NCI-H146 (cell line): ENCODE data around the gene ZGRF1.
"Not testable (repeated sequence)": the region's sequence is repeated elsewhere in the genome, so short reads cannot be mapped to it uniquely, and the experiment has no call there.

Experiments
- DNase-seq: peaks from one replicate; lab custom pipeline; 2025; lab: John Stamatoyannopoulos, UW

The ZGRF1 gene

DNA sequence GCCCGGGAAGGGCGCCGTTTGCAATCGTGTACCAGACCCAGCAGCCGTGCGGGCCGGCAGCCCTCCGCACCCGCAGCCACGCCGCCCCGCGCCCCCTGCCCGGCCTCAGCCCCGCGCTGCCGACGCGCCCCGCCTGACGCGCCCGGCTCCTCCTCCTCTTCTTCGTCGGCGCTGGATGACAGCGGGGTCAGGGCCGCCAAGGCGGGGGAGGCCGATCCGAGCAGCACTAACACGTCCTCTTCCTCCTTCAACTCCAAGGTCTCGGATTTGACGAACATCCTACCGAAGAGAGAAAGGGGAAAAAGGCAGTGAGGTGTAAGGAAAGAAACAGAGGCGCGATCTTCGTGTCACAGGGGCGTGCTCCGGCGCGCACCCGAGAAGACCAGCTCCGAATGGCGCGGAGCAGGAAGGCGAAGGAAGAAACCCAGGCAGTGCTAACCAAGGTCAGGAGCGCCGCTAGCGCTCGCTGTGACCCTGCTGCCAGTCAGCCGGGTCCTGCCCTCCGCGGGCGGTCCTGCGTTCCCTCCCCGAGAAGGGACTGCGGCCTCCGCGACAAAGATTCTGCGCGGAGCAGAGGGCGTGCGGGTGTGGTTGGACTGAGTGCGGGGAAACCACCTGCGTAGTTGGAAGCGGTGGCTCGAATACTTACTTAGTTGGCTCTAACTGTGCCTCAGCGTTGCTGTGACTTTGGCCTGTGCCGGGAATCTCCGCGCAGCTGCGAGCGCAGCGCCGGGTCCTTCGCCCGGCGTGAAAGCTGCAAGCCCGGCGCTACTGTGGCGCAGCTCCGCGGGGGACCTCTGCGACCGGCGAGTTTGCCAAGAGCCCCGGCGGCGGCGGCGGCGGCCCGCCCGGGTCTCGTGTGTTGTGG lies 121.3 kb downstream of the ZGRF1 start:
- peak; percentile 21 for DNase-seq

- DNase-seq: peak; percentile 20
Observed at GRCh38 chr4:112514647-112515197, 122.0 kb downstream of the ZGRF1 start.

DNA sequence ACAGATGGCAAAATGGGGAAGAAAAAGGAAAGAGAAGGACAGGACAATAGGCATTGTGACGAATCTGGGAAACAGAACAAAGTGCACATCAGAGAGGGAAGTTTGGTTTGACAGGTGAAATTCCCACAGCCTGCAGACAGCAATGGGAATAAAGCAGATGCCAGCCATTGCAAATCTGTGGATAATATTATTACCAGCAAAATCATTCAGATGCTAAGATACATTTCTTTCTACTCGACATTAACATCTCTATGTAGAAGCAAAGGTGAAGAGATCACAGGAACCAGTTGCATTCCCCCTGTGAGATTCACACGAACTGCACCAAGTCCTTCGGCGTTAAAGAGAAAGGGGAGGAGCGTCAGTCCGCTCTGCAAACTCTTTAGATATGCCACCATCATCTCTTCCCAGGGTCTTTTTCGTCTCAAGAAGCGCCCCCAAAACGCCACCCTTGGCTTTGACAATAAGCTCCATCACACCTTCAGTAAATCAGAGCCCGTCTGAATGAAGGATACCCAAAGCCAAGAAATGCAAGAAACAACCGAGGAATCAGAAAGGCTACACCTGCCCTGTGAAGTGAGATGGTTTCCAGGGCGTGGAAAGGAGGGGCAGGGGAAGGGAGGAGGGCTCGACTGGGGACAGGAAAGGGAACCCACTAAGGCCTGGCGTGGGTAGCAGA lies 122.6 kb downstream of the ZGRF1 start:
- DNase-seq: no peak

DNA sequence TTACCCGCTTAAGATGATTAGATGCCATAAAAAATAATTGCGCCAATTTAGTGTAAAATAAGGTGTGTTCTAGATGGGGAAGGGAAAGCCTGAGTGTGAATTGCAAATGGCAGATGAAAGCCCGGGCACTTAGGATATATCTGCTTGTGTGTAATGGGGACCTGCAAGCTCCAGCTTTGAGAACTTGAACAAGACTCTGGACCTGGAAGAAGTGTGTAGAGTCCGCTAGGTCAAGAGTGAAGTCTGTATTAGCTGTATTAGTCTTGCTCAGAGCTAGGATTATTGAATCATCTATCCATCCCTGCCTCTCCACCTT lies 124.9 kb downstream of the ZGRF1 start:
- DNase-seq: no peak

DNA sequence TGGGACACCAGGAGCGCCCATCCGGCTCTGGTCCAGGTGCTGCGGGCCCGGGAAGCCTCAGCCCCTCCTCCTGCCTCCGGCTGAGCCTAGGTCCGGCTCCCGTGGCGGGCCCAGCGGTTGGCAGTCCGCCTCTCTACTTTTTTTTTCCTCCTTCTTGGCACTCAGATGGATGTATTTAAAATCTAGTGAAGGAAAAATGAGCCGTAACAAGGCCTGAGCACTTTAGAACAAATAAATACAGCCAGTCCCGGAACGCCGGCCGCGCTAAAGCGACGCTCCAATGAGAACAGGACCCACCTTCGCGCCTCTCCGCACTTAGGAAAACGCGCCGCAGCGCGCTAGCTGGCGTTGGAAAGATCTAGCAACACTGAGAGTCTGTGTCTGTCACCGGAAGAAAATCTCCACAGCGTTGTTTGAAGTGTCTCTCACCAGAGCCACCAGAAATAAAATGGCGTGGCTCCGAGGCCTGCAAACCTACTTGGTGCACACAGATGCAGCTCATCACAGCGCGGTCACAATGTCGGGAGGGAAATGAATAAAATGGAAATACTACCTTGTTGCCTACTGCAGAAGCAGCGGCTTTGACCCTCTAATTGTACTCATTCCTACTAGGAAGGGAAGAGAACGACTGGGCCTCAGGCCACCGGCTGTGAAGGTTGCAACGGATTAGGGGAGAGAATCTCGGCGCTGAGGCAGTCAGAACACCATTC lies 125.5 kb downstream of the ZGRF1 start:
- DNase-seq: no peak

DNA sequence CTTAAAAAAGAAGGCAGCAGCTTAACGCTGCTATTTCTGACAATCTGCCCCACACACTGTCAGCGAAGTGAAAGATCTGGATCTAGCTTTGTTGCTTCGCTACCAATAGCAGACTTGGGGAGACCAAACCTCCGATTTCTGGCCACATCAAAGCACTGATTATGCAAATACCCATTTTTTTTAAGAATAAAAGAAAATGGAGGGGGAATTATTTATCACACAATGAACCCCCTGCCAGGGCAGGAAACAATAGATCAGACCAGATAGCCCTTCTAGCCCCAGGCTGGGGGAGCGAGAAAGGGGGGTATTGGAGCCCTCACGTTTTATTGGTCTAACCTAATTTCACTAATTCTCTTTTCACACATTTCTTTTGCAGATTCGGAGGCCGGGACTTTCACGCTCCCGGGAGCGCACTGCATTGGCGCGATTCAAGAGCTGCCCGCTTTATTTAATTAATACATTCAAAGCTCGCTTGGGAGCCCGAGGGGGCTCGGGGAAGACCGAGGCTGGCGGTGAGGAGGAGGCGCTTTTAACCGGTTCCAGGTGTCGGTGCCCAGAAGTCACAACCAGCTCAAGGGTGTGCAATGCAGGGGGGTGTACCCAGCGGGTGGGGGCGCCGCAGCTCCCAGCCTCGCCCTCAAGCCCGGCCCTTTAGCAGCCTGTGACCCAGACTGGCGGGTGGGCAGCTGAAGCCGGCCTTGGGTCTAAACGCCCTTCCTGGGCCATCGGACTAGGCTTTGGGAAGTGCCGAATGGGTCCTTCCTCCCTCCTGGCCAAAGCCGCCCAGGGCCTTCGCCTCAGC lies 126.2 kb downstream of the ZGRF1 start:
- DNase-seq: peak; percentile 14

DNA sequence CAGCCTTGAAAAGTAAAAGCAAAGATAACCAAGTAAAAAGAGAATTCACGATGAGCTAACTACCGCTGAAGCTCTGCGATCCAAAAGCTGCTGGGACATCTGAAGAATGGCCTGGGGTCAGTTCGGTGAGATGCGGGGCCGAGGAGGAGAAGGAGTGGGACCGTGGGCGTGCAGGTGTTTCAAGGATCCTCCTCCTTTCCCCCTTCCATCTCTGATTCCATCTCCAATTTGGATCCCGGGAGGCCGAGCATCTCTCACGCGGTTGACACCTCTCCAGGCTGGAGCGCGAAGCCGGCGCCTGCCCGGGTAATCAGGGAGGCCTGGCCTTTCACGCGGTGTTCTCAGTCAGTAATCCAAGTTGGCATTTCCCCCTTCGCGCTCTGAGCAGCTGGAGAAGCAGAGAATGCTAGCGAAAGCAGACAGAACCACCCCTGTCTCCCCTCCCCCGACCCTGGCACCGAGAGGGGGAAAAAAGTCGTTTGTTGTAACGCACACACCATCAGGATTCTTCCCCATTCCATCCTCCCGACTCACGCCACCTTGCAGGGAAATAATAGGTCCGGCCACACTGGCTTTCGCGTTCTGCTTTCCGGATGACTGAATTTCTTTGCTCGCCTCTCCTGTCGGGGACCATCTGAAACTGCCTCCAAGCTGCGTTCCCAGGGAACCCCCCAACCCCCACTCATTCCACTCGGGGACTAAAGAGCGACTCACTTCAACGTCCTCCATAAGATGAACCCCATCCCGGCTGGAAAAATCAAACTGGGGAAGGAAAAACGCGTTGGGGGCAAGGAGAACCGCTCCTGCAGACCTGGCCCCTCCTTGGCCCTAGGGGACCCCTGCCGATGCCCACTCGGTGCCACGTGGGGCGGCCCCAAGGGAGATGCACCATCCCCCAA lies 127.2 kb downstream of the ZGRF1 start:
- peak; percentile 15 for DNase-seq

DNA sequence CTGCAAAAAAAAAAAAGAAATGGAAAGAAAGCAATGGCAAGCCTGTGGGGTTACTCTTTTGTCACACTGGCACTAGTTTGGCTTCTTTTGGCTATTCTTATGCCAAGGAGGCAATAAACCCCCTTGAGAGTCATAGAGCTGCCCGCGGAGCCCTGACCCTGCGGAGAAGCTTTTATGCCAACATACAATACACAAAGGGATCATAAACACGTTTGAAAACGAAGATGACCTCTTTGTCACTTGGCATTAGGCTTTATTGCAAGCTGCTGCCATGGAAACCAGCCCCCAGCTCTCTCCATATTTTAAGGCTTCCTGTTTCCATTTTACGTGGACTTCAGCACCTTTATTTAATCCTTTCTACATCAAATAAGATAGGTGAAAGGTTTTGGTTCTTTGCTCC lies 128.4 kb downstream of the ZGRF1 start:
- DNase-seq: peak; percentile 40

DNA sequence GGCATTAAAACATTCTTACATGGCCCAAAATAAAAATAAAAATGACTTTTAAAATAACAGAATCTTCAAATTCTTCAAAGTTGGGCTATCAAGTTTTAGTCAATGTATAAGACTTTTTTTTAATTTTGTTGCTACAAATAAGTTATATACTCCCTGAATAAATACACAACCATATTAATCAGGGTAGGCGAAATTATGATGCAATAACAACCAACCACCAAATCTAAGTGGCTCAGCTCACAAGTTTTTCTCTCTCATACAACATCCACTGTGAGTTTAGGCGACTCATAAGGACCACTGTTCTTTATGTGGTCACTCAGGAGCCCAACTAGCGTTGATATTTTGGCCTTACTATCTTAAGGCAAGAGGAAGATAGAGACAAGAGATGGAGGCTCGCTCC lies 131.9 kb downstream of the ZGRF1 start:
- DNase-seq: no peak

DNA sequence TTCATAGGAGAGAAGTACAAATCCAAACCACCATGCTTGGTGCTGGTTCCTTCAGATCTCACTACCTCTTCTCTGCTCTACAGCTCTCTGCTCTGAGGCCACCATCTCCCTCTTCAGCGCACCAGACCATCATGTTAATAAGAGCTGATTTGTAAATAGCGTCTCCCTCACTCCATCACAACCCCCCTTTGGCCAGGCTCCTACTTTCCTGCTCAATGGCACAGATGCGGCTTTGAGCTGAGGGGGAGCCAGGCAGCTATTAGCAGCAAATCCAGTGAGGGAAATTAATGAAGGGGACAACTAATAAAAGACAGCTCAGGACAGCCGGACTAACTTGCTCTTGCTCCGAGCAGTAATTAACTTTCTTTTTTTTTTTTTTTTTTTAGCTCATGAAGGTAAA lies 133.8 kb downstream of the ZGRF1 start:
- DNase-seq: no peak

- no peak for DNase-seq
Observed at GRCh38 chr4:112492321-112492720, 144.4 kb downstream of the ZGRF1 start.

DNA sequence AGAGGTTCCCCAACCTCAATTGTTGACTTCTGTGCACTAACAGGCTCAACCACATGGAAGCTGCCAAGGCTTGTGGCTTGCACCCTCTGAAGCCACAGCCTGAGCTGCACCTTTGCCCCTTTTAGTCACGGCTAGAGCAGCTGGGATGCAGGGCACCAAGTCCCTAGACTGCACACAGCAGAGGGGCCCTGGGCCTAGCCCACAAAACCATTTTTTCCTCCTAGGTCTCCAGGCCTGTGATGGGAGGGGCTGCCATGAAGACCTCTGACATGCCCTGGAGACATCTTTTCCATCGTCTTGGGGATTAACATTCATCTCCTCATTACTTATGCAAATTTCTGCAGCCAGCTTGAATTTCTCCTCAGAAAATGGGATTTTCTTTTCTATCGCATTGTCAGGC lies 145.9 kb downstream of the ZGRF1 start:
- not testable (repeated sequence) for DNase-seq
